ENCODE results near the gene GPX7. TPM values are rescaled to one million over a fixed set of nuclear protein-coding genes. Genes with fewer than 3 reads are reported as not detected.

Gene GPX7
- total RNA-seq, 5 donors from 2014 or later (not counting 1 experiment from before 2014, with no cell fraction given) = 13.4 to 28.1 (median 22.9) TPM

DNA sequence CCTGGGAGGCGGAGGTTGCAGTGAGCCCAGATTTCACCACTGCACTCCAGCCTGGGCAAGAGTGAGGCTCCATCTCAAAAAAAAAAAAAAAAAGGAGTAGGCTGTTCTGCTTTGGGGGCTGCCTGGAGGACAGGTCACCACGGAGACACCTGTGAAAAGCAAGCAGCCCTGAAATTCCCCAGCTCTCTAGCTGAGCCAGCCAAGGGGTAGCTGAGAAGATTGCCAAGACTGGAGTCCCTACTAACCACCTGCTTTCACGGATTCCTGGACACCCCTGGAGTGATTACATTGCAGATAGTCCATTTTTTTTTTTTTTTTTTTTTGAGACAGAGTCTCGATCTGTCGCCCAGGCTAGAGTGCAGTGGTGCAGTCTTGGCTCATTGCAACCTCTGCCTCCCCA is 12.5 kb downstream of the GPX7 start:
- H3K27ac Mint-ChIP-seq = no peak overlapping the region
- ChIA-PET CTCF (interaction anchor here in 1 of 2 donors (0.7 kb wide), 1 partner anchor 657 kb away, joined by 4 read pairs; no protein-coding TSS in a partner anchor), POLR2A (no interaction called here)
- no peaks in the 10 kb centered on the region for H3K27me3 Mint-ChIP-seq
- H3K27ac ChIP-seq (ENCODE audit: low read length) = no peak overlapping the region
- H3K36me3 ChIP-seq (ENCODE audit: control insufficient read depth in 2 of 2, extremely low read depth in 1 of 2, insufficient read depth in 1 of 2, low read length in 1 of 2) = no peaks in the 10 kb centered on the region
- no peak for ATAC-seq (replicated peaks in 1 of 4)
- peaks cover 10% of the 10 kb centered on the region for H3K36me3 Mint-ChIP-seq
- H3K4me1 ChIP-seq (ENCODE audit: control insufficient read depth in 1 of 2, extremely low read depth in 1 of 2, insufficient read depth in 2 of 2, low read length in 2 of 2) = peaks cover 4 to 11% of the 10 kb centered on the region in 2 experiments
- H3K4me1 Mint-ChIP-seq = peaks cover 18 to 35% (median 28%) of the 10 kb centered on the region in 3 donors
- no peak overlapping the region for H3K4me3 Mint-ChIP-seq
- no peak for DNase-seq
- H3K9me3 Mint-ChIP-seq = no peaks in the 10 kb centered on the region
- WGBS (ENCODE audit: insufficient coverage) = 100% methylated on average over 2 of the region's 5 CpGs
- H3K4me3 ChIP-seq (ENCODE audit: control insufficient read depth in 1 of 2, extremely low read depth in 1 of 2, low read length in 1 of 2) = no peak overlapping the region
- H3K9me3 ChIP-seq = no peaks in the 10 kb centered on the region
- H3K27me3 ChIP-seq (replicated peaks in 1 of 2; ENCODE audit: control insufficient read depth in 2 of 2, extremely low read depth in 1 of 2, insufficient read depth in 2 of 2, low read length in 1 of 2) = no peaks in the 10 kb centered on the region

DNA sequence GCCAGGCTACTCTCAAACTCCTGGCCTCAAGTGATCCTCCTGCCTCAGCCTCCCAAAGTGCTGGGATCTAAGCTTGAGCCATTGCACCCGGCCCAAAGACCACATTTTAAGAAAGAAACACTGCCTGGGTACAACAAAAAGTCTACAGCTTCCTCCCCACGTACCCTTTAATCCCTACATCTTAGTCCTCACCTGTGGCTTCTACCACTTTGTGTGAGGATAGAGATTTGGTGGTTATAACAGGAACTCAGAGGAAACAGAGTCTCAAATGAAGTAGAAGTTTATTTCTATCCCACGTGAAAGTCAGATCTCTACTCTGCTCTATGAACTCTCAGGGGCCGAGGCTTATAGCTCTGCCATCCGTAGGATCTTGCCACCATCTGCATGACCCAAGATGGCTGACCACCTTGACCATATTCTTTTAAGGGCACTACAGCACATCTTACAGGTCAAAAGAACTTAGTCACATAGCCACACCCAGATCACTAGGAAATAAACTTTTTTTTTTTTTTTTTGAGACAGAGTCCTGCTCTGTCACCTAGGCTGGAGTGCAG is 13.4 kb downstream of the GPX7 start:
- no peaks in the 10 kb centered on the region for H3K27me3 ChIP-seq (replicated peaks in 1 of 2; ENCODE audit: control insufficient read depth in 2 of 2, extremely low read depth in 1 of 2, insufficient read depth in 2 of 2, low read length in 1 of 2)
- peaks cover 15% of the 10 kb centered on the region for H3K36me3 Mint-ChIP-seq
- no peaks in the 10 kb centered on the region for H3K9me3 ChIP-seq
- H3K4me1 ChIP-seq (ENCODE audit: control insufficient read depth in 1 of 2, extremely low read depth in 1 of 2, insufficient read depth in 2 of 2, low read length in 2 of 2) = peaks cover 4 to 11% of the 10 kb centered on the region in 2 experiments
- ATAC-seq (replicated peaks in 1 of 4) (peak in 1 of 4 experiments; percentile 35), DNase-seq (no peak)
- no peaks in the 10 kb centered on the region for H3K9me3 Mint-ChIP-seq
- H3K36me3 ChIP-seq (ENCODE audit: control insufficient read depth in 2 of 2, extremely low read depth in 1 of 2, insufficient read depth in 1 of 2, low read length in 1 of 2) = no peaks in the 10 kb centered on the region
- no peak overlapping the region for H3K4me3 ChIP-seq (ENCODE audit: control insufficient read depth in 1 of 2, extremely low read depth in 1 of 2, low read length in 1 of 2)
- no peaks in the 10 kb centered on the region for H3K27me3 Mint-ChIP-seq
- peak overlapping the region; percentile 70 to 73 for H3K27ac Mint-ChIP-seq
- CTCF ChIA-PET = interaction anchor here in 1 of 2 donors (0.7 kb wide), 1 partner anchor 235 kb away, joined by 5 read pairs; no protein-coding TSS in a partner anchor
- no peak overlapping the region for H3K27ac ChIP-seq (ENCODE audit: low read length)
- peak overlapping the region in 1 of 3 donors; percentile 35 for H3K4me3 Mint-ChIP-seq
- peaks cover 21 to 37% (median 29%) of the 10 kb centered on the region in 3 donors for H3K4me1 Mint-ChIP-seq
- 83% methylated on average over 3 of the region's 5 CpGs for WGBS (ENCODE audit: insufficient coverage)
- POLR2A ChIA-PET = no interaction called here

DNA sequence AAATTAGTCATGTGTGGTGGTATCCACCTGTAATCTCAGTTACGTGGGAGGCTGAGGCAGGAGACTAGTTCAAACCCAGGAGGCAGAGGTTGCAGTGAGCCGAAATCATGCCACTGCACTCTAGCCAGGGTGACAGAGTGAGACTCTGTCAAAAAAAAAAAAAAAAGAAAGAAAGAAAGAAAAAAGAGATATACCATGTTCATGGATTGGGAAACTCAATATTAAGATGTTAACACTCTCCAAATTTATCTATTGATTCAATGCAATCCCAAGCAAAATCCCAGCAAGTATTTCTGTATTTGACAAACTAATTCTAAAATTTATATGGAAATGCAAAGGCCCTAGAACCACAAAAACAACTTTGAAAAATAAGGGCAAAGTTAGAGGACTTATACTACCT is 19.8 kb downstream of the GPX7 start:
- no peaks in the 10 kb centered on the region for H3K9me3 Mint-ChIP-seq
- H3K36me3 Mint-ChIP-seq = peaks cover 21% of the 10 kb centered on the region
- H3K27ac Mint-ChIP-seq = no peak overlapping the region
- ATAC-seq (replicated peaks in 1 of 4) (no peak), DNase-seq (no peak)
- H3K4me1 Mint-ChIP-seq = peaks cover 14 to 16% (median 15%) of the 10 kb centered on the region in 3 donors
- Histone ChIP-seq H3K36me3 (ENCODE audit: control insufficient read depth in 2 of 2, extremely low read depth in 1 of 2, insufficient read depth in 1 of 2, low read length in 1 of 2) (no peaks in the 10 kb centered on the region), H3K4me3 (ENCODE audit: control insufficient read depth in 1 of 2, extremely low read depth in 1 of 2, low read length in 1 of 2) (no peak overlapping the region), H3K9me3 (no peaks in the 10 kb centered on the region), H3K4me1 (ENCODE audit: control insufficient read depth in 1 of 2, extremely low read depth in 1 of 2, insufficient read depth in 2 of 2, low read length in 2 of 2) (no peaks in the 10 kb centered on the region), H3K27me3 (replicated peaks in 1 of 2; ENCODE audit: control insufficient read depth in 2 of 2, extremely low read depth in 1 of 2, insufficient read depth in 2 of 2, low read length in 1 of 2) (no peaks in the 10 kb centered on the region), H3K27ac (ENCODE audit: low read length) (no peak overlapping the region)
- H3K4me3 Mint-ChIP-seq = no peak overlapping the region
- no CpG with 5 or more reads among the region's 2 CpGs for WGBS (ENCODE audit: insufficient coverage)
- CTCF ChIA-PET = no interaction called here
- H3K27me3 Mint-ChIP-seq = no peaks in the 10 kb centered on the region
- POLR2A ChIA-PET = interaction anchor here (0.6 to 0.7 kb wide), 3 partner anchors 46 to 214 kb away, joined by 4 read pairs; no protein-coding TSS in a partner anchor

DNA sequence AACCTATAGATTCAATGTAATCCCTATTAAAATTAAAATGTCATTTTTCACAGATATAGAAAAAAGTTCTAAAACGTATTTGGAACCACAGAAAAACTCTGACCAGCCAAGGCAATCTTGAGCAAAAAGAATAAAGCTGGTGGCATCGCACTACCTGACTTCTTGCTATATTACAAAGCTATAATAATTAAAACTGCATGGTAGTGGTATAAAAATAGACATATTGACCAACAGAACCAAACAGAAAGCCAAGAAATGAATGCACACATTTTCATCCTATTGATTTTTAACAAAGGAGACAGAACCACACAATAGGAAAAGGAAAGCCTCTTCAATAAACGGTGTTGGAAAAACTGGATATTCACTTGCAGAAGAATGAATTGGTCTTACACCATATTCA is 21.6 kb downstream of the GPX7 start:
- DNase-seq = no peak
- Histone ChIP-seq H3K36me3 (ENCODE audit: control insufficient read depth in 2 of 2, extremely low read depth in 1 of 2, insufficient read depth in 1 of 2, low read length in 1 of 2) (no peaks in the 10 kb centered on the region), H3K27ac (ENCODE audit: low read length) (no peak overlapping the region), H3K9me3 (no peaks in the 10 kb centered on the region), H3K4me3 (ENCODE audit: control insufficient read depth in 1 of 2, extremely low read depth in 1 of 2, low read length in 1 of 2) (no peak overlapping the region), H3K4me1 (ENCODE audit: control insufficient read depth in 1 of 2, extremely low read depth in 1 of 2, insufficient read depth in 2 of 2, low read length in 2 of 2) (no peaks in the 10 kb centered on the region), H3K27me3 (replicated peaks in 1 of 2; ENCODE audit: control insufficient read depth in 2 of 2, extremely low read depth in 1 of 2, insufficient read depth in 2 of 2, low read length in 1 of 2) (no peaks in the 10 kb centered on the region)
- Mint-ChIP-seq H3K4me1 (peaks cover 17 to 25% (median 18%) of the 10 kb centered on the region in 3 donors), H3K9me3 (no peaks in the 10 kb centered on the region), H3K27ac (no peak overlapping the region), H3K4me3 (no peak overlapping the region), H3K27me3 (no peaks in the 10 kb centered on the region), H3K36me3 (peaks cover 11% of the 10 kb centered on the region)
- POLR2A ChIA-PET = no interaction called here
- WGBS (ENCODE audit: insufficient coverage) = no CpG with 5 or more reads among the region's 3 CpGs
- ATAC-seq (replicated peaks in 1 of 4) = no peak
- CTCF ChIA-PET = no interaction called here

DNA sequence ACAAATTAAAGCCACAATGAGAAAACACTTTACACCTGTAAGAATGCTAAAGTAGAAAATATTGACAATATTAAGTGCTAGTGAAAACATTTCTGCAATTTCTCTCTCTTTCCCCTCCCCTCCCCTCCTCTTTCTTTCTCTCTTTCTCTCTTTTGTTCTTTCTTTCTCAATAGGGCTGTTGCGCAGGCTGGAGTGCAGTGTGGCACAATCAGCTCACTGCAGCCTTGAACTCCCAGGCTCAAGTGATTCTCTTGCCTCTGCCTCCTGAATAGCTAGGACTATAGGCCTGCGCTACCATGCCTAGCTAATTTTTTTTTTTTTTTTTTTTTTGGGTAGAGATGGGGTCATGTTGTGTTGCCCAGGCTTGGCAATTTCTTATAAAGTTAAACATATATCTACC is 24.9 kb downstream of the GPX7 start:
- ChIA-PET CTCF (interaction anchor here (0.6 to 1.0 kb wide), 3 partner anchors 9 to 63 kb away, joined by 3 to 6 read pairs (median 4); no protein-coding TSS in a partner anchor), POLR2A (interaction anchor here in 1 of 2 donors (0.6 kb wide), 2 partner anchors 50 to 269 kb away, joined by 3 to 5 read pairs; no protein-coding TSS in a partner anchor)
- Mint-ChIP-seq H3K4me3 (no peak overlapping the region), H3K4me1 (peaks cover 35 to 39% (median 35%) of the 10 kb centered on the region in 3 donors), H3K27me3 (no peaks in the 10 kb centered on the region), H3K27ac (no peak overlapping the region), H3K9me3 (no peaks in the 10 kb centered on the region), H3K36me3 (peaks cover 3% of the 10 kb centered on the region)
- no peaks in the 10 kb centered on the region for H3K36me3 ChIP-seq (ENCODE audit: control insufficient read depth in 2 of 2, extremely low read depth in 1 of 2, insufficient read depth in 1 of 2, low read length in 1 of 2)
- DNase-seq (no peak), ATAC-seq (replicated peaks in 1 of 4) (no peak)
- peaks cover 3 to 22% of the 10 kb centered on the region in 2 experiments for H3K4me1 ChIP-seq (ENCODE audit: control insufficient read depth in 1 of 2, extremely low read depth in 1 of 2, insufficient read depth in 2 of 2, low read length in 2 of 2)
- no peaks in the 10 kb centered on the region for H3K9me3 ChIP-seq
- no peaks in the 10 kb centered on the region for H3K27me3 ChIP-seq (replicated peaks in 1 of 2; ENCODE audit: control insufficient read depth in 2 of 2, extremely low read depth in 1 of 2, insufficient read depth in 2 of 2, low read length in 1 of 2)
- WGBS (ENCODE audit: insufficient coverage) = 100% methylated on average over 1 of the region's 2 CpGs
- H3K4me3 ChIP-seq (ENCODE audit: control insufficient read depth in 1 of 2, extremely low read depth in 1 of 2, low read length in 1 of 2) = no peak overlapping the region
- H3K27ac ChIP-seq (ENCODE audit: low read length) = no peak overlapping the region

DNA sequence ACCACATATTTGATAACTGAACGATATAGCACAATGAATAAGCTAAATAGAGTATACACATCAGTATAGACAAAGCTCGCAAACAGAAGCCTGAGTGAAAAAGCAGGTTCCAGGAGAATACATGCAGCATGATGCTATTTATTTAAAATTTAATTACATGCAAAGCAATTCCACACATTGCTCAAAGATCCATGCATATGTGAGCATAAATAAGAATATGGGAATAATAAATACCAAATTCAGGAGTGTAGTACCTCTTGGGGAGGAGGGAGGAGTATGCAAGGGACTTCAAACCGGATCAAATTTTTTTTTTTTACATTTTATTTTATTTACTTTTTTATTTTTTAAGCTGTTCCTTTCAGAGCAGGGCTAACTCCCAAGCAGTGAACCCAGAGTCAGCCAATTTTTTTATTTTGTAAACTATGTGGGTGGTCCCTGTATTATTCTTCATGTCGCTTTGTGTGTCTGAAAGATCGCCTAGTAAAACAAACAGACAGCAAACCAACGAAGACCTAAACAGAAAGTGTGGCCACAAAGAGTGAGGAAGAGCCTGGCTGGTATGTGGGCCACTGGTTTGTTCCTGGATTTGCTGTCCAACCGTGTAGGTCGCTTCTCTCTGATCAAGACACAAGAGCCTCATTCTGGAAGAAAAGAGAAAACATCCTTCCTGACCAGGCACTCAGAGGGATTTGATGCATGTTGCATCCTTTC is 26.6 kb downstream of the GPX7 start:
- H3K4me1 Mint-ChIP-seq = peaks cover 44 to 50% (median 44%) of the 10 kb centered on the region in 3 donors
- H3K27ac Mint-ChIP-seq = peak overlapping the region in 1 of 2 donors; percentile 73
- no peak overlapping the region for H3K4me3 Mint-ChIP-seq
- no peak for ATAC-seq (replicated peaks in 1 of 4)
- peaks cover 3% of the 10 kb centered on the region for H3K36me3 Mint-ChIP-seq
- 89% methylated on average over 3 of the region's 8 CpGs for WGBS (ENCODE audit: insufficient coverage)
- peaks cover 9 to 37% of the 10 kb centered on the region in 2 experiments for H3K4me1 ChIP-seq (ENCODE audit: control insufficient read depth in 1 of 2, extremely low read depth in 1 of 2, insufficient read depth in 2 of 2, low read length in 2 of 2)
- H3K36me3 ChIP-seq (ENCODE audit: control insufficient read depth in 2 of 2, extremely low read depth in 1 of 2, insufficient read depth in 1 of 2, low read length in 1 of 2) = no peaks in the 10 kb centered on the region
- H3K27me3 Mint-ChIP-seq = no peaks in the 10 kb centered on the region
- no peaks in the 10 kb centered on the region for H3K27me3 ChIP-seq (replicated peaks in 1 of 2; ENCODE audit: control insufficient read depth in 2 of 2, extremely low read depth in 1 of 2, insufficient read depth in 2 of 2, low read length in 1 of 2)
- no peak for DNase-seq
- ChIA-PET POLR2A (interaction anchor here in 1 of 2 donors (0.7 kb wide), 1 partner anchor 564 kb away, joined by 5 read pairs; no protein-coding TSS in a partner anchor), CTCF (no interaction called here)
- no peaks in the 10 kb centered on the region for H3K9me3 ChIP-seq
- no peak overlapping the region for H3K4me3 ChIP-seq (ENCODE audit: control insufficient read depth in 1 of 2, extremely low read depth in 1 of 2, low read length in 1 of 2)
- H3K9me3 Mint-ChIP-seq = no peaks in the 10 kb centered on the region
- H3K27ac ChIP-seq (ENCODE audit: low read length) = no peak overlapping the region
